BJ (cell line): Measurements from ENCODE around the gene YIPF4. TPM values are rescaled to one million over a fixed set of nuclear protein-coding genes. Genes with fewer than 3 reads are reported as not detected.

Experiments
- CTCF ChIA-PET: fragments of 350-600 bp; formaldehyde crosslinking; extraction: SDS; loops from one replicate; lab custom pipeline; 2021; ENCODE audit warnings: antibody characterized with exemption, inconsistent platforms; lab: Yijun Ruan, JAX
- POLR2A ChIA-PET: fragments of 300-600 bp; sonication (Branson Sonifier 250); formaldehyde crosslinking; extraction: SDS; loops from one replicate; lab custom pipeline; 2021; ENCODE audit warnings: antibody characterized with exemption; lab: Charles Lee
- DNase-seq: peaks from one replicate; pipeline ENCODE4 v3.0.0-alpha.2; 2011; ENCODE audit warnings: low read depth
- H3K27me3 ChIP-seq: 2 replicates; pipeline ENCODE4 v1.6.0; 2011; ENCODE audit warnings: low read length; ENCODE audit not compliant: control insufficient read depth, insufficient read depth
- H3K36me3 ChIP-seq: 2 replicates; pipeline ENCODE4 v1.5.1; 2011; ENCODE audit warnings: low read length; ENCODE audit not compliant: control insufficient read depth, insufficient read depth
- H3K4me3 ChIP-seq: 2 replicates; pipeline ENCODE4 v1.5.1; 2011; ENCODE audit warnings: low read depth, mild to moderate bottlenecking, control low read depth, low read length
- polyA plus RNA-seq: library from polyadenylated mRNA; depleted of rRNA; stranded (reverse); fragments of >200 nt; gene quantifications from 2 replicates; pipeline ENCODE4 v1.2.3, GENCODE V29; 2011
- TF ChIP-seq, protein P1 (sequence below): IDR thresholded peaks from 2 replicates; pipeline ENCODE4 v1.5.1; 2011; ENCODE audit warnings: low read depth, mild to moderate bottlenecking, control low read depth, inconsistent platforms, low read length, moderate library complexity; ENCODE audit not compliant: insufficient read depth

YIPF4 gene
- polyA plus RNA-seq, 1 experiment: 5.3 TPM

DNA sequence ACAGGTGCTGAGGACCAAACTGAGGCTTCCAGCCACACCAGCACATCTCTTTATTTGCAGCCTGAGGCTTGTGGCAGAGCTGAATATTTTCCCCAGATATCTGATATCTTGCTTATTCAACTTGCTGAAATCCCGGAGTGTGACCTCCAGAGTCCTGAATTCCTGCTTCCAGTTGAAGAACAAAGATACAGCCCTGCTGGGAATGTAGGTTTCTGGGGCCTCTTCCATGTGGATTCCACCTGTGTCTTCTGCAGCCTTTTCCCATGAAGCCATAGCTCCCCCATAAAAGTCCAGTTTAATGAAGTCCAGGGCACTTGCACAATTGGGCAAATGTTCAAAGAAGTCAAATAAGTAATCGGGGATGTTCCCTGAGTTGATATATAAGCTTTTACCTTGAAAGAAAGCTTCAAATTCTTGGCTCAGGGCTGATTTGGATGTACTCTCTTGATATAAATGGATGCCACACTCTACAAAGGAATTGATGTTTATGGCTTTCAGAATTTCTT lies 27.9 kb upstream of the YIPF4 start:
- DNase-seq: peak; percentile 7
- Histone ChIP-seq H3K36me3 (no peaks in the 10 kb centered on the region), H3K27me3 (no peaks in the 10 kb centered on the region), H3K4me3 (no peak overlapping the region)
- TF ChIP-seq, protein P1, sequence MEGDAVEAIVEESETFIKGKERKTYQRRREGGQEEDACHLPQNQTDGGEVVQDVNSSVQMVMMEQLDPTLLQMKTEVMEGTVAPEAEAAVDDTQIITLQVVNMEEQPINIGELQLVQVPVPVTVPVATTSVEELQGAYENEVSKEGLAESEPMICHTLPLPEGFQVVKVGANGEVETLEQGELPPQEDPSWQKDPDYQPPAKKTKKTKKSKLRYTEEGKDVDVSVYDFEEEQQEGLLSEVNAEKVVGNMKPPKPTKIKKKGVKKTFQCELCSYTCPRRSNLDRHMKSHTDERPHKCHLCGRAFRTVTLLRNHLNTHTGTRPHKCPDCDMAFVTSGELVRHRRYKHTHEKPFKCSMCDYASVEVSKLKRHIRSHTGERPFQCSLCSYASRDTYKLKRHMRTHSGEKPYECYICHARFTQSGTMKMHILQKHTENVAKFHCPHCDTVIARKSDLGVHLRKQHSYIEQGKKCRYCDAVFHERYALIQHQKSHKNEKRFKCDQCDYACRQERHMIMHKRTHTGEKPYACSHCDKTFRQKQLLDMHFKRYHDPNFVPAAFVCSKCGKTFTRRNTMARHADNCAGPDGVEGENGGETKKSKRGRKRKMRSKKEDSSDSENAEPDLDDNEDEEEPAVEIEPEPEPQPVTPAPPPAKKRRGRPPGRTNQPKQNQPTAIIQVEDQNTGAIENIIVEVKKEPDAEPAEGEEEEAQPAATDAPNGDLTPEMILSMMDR: no peak
- CTCF ChIA-PET: no interaction called here
- POLR2A ChIA-PET: no interaction called here

DNA sequence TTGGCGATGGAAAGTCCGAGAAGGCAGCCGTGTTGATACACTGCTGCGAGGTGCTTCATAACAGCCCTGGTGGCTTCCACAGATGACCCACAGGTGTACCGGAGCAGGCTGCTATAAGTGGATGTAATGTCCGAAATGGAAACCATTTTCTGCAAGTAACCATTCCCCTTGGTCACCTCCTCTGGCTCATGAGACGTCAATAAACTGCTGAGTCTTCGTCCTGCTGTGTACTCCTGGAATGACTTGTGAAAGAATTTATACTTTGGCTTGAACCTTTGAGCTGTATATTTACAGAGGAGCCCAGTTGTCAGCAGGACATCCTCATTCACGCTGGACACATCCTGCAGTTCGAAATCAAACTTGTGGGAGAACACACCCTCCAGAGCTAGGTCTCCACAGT lies 27.4 kb upstream of the YIPF4 start:
- no peaks in the 10 kb centered on the region for H3K27me3 ChIP-seq
- TF ChIP-seq, protein P1: no peak
- no peaks in the 10 kb centered on the region for H3K36me3 ChIP-seq
- no peak overlapping the region for H3K4me3 ChIP-seq
- POLR2A ChIA-PET: no interaction called here
- no peak for DNase-seq
- CTCF ChIA-PET: no interaction called here

DNA sequence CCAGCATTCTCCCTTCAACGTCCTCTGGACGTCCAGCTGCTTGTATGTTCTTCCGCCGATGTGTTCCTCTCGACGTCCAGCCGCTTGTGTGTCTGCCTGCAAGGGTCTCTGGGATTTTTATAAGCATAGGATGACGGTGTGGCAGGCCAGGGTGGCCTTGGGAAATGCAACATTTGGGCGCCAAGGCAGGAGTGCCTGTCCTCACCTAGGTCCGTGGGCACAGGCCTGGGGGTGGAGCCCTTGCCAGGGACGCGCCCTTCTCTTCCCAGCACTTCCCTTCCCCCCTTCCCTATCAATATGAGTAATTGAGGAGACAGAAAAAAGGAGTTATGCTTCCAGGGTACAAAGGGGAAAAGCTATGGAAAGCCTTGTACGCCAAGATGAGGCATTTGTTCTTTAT lies 19.5 kb upstream of the YIPF4 start:
- CTCF ChIA-PET: interaction anchor here (0.8 kb wide), 1 partner anchor 8 kb away, joined by 3 read pairs; no protein-coding TSS in a partner anchor
- TF ChIP-seq, protein P1: no peak
- POLR2A ChIA-PET: no interaction called here
- DNase-seq: no peak
- H3K27me3 ChIP-seq: no peaks in the 10 kb centered on the region
- H3K36me3 ChIP-seq: no peaks in the 10 kb centered on the region
- H3K4me3 ChIP-seq: no peak overlapping the region

DNA sequence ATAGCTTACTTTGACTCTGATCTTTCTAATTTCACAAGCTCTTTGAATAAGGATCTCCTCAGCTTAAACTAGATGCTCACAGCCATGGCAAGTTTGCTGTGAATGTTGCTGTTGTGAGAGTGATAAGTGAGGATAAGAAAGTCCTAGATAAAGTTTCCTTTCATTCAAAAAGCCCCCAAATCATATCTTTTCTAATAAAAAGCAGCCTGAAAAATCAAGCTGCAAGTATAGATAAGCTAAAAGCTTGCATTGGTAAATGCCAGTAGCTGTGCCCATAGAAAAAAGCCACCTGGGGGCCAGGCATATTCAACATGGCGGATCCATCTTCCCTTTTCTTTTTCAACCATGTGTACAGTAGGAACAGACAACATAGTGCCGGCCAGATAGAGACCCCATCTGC lies 17.3 kb upstream of the YIPF4 start:
- ChIA-PET CTCF (interaction anchor here (1.1 kb wide), 1 partner anchor 12 kb away, joined by 3 read pairs; no protein-coding TSS in a partner anchor), POLR2A (interaction anchor here (0.7 kb wide), 1 partner anchor 21 kb away, joined by 3 read pairs; no protein-coding TSS in a partner anchor)
- TF ChIP-seq, protein P1: no peak
- no peak overlapping the region for H3K4me3 ChIP-seq
- H3K27me3 ChIP-seq: no peaks in the 10 kb centered on the region
- no peak for DNase-seq
- H3K36me3 ChIP-seq: no peaks in the 10 kb centered on the region

DNA sequence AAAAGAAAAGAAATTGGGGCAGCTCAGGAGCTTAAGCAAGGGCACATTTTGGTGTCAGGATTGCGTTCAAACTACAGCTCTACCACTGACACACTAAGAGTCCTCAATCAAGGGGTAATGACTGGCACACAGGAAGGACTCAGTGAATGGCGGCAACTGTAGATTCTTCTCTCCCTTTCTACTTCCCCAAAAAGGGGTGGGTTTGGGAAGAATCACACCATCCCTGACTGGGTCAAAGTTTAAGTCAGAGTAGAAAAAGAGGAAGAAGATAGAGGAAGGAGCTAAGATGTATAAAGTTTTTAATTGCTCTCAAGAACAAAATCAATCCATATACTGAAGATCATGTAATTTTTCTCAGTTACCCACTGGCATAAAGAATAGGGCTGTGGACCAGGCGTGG lies 15.6 kb upstream of the YIPF4 start:
- POLR2A ChIA-PET: no interaction called here
- TF ChIP-seq, protein P1: no peak
- CTCF ChIA-PET: no interaction called here
- no peaks in the 10 kb centered on the region for H3K36me3 ChIP-seq
- H3K4me3 ChIP-seq: no peak overlapping the region
- DNase-seq: no peak
- no peaks in the 10 kb centered on the region; the same call in 1 of the 2 replicates for H3K27me3 ChIP-seq
